ENCODE results near the gene ACADVL. TPM values are rescaled to one million over a fixed set of nuclear protein-coding genes. Genes with fewer than 3 reads are reported as not detected.

Gene ACADVL
- total RNA-seq, 6 experiments from 2014 or later, result 640 to 1,849 (median 1,071) TPM

GRCh38 chr17:7215136-7215638 is 4.6 kb upstream of the ACADVL start:
- H3K9me3 ChIP-seq, result no peaks in the 10 kb centered on the region
- WGBS (ENCODE audit: insufficient coverage, low coverage, low lambda C conversion rate, missing lambda C conversion rate), result 18% methylated on average over 7 of the region's 9 CpGs
- ATAC-seq, result no peak
- H3K4me3 ChIP-seq, result peak overlapping the region in 1 of 3 donors; percentile 37
- no peaks in the 10 kb centered on the region for H3K36me3 ChIP-seq
- intact Hi-C loops (cut with DNase I), result no loop called here
- DNase-seq, result no peak
- H3K27me3 ChIP-seq, result no peaks in the 10 kb centered on the region
- peaks cover 0 to 16% (median 5%) of the 10 kb centered on the region in 4 donors for H3K4me1 ChIP-seq
- no peak for TF ChIP-seq CTCF (IDR thresholded peaks at IDR 0.05)
- no peak for TF ChIP-seq POLR2A (IDR thresholded peaks at IDR 0.05)
- no peak overlapping the region for H3K27ac ChIP-seq

- 33% methylated on average over 6 of the region's 10 CpGs for WGBS (ENCODE audit: insufficient coverage, low coverage, low lambda C conversion rate, missing lambda C conversion rate)
Measured at GRCh38 chr17:7215652-7216180, 4.0 kb upstream of the ACADVL start.

GRCh38 chr17:7216242-7217112 is 3.3 kb upstream of the ACADVL start:
- Histone ChIP-seq H3K4me1 (peaks cover 2 to 26% (median 9%) of the 10 kb centered on the region in 4 donors), H3K27ac (no peak overlapping the region), H3K9me3 (no peaks in the 10 kb centered on the region), H3K36me3 (peaks cover 0 to 4% (median 0%) of the 10 kb centered on the region in 4 donors), H3K27me3 (no peaks in the 10 kb centered on the region), H3K4me3 (peak overlapping the region in 2 of 3 donors; percentile 20 to 21)
- TF ChIP-seq POLR2A (IDR thresholded peaks at IDR 0.05), result no peak
- TF ChIP-seq CTCF (IDR thresholded peaks at IDR 0.05), result no peak
- intact Hi-C loops (cut with DNase I), result no loop called here
- WGBS (ENCODE audit: insufficient coverage, low coverage, low lambda C conversion rate, missing lambda C conversion rate), result 28% methylated on average over 7 of the region's 7 CpGs
- no peak for ATAC-seq
- no peak for DNase-seq

More at GRCh38 chr17:7215652-7216180, 4.0 kb upstream of the ACADVL start:
- Histone ChIP-seq H3K9me3 (no peaks in the 10 kb centered on the region), H3K36me3 (no peaks in the 10 kb centered on the region), H3K4me1 (peaks cover 0 to 18% (median 5%) of the 10 kb centered on the region in 4 donors), H3K4me3 (no peak overlapping the region), H3K27ac (no peak overlapping the region), H3K27me3 (no peaks in the 10 kb centered on the region)
- intact Hi-C loops (cut with DNase I), result no loop called here
- ATAC-seq (no peak), DNase-seq (no peak)
- TF ChIP-seq POLR2A (IDR thresholded peaks at IDR 0.05) (no peak), CTCF (IDR thresholded peaks at IDR 0.05) (no peak)

GRCh38 chr17:7217113-7217987 is 2.4 kb upstream of the ACADVL start:
- H3K4me3 ChIP-seq, result peak overlapping the region in 2 of 3 donors; percentile 20 to 21
- TF ChIP-seq CTCF (IDR thresholded peaks at IDR 0.05), result no peak
- peak overlapping the region in 1 of 3 donors; percentile 51 for H3K27ac ChIP-seq
- H3K9me3 ChIP-seq, result no peaks in the 10 kb centered on the region
- 2% methylated on average over 31 of the region's 32 CpGs for WGBS (ENCODE audit: insufficient coverage, low coverage, low lambda C conversion rate, missing lambda C conversion rate)
- peaks cover 0 to 13% (median 3%) of the 10 kb centered on the region in 4 donors for H3K36me3 ChIP-seq
- peaks cover 2 to 35% (median 10%) of the 10 kb centered on the region in 4 donors for H3K4me1 ChIP-seq
- peak in 1 of 3 donors; percentile 34 for DNase-seq
- intact Hi-C loops (cut with DNase I), result no loop called here
- no peaks in the 10 kb centered on the region for H3K27me3 ChIP-seq
- ATAC-seq, result no peak

Data from right lobe of liver (tissue), 6 donors.